GM19438 (cell line): Measurements from ENCODE around the gene C10orf95.
A peak's percentile ranks its signal among the peaks of the same experiment; 100 is the strongest.
"Not testable (repeated sequence)": the region's sequence is repeated elsewhere in the genome, so short reads cannot be mapped to it uniquely, and the experiment has no call there.

Experiments
- ATAC-seq: cut with Tn5 transposase; IDR thresholded peaks from one replicate; pipeline ENCODE4 v1.9.1; 2021; ENCODE audit warnings: low read depth; ENCODE audit not compliant: unreplicated experiment

The C10orf95 gene

DNA sequence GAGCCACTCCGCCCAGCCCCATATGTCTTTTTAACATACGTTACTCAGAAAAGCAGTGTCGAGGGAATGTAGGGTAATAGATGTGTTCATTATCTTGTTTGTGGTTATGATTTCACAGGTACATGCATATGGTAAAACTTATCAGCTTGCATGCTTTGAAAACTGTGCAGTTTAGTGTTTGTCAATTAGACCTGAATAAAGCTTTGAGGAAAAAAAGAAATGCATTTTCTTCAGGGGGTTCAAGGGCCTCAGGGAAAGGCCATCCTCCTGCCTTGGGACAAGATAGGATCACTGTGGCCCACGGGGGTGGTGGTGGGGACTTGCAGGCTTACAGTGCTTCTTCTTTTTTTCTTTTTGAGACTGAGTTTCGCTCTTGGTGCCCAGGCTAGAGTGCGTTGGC, 16.0 kb upstream of the C10orf95 start:
- no peak for ATAC-seq

GRCh38 chr10:102465466-102465865, 14.1 kb upstream of the C10orf95 start:
- ATAC-seq = no peak

- ATAC-seq = no peak
Measured at GRCh38 chr10:102463983-102464382, 12.6 kb upstream of the C10orf95 start.

DNA sequence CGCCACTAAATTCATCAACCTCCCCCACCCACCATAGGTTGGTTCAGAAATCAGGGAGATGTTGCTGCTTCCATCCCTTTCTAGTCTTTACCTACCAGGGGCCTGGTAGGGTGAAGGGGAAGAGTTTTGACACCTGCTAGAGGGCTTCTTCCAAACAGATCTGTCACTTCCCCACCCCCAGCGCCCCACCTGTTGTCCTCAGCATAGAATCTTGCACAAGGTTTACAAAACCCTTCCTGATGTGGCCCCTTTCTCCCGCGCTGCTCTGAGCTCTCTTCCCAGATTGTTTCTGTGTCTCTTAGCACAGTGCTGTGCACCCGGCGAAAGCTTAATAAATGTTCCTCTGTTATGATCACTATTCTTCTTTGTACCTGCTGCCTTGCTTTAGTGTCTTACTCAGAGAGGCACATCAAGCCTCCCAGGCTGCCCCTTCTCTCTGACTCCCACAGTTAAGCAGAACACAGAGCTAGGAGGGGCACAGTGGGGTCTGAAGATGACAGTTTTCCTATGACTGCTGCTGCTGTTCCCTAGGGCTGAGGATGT, 11.2 kb upstream of the C10orf95 start:
- no peak for ATAC-seq

DNA sequence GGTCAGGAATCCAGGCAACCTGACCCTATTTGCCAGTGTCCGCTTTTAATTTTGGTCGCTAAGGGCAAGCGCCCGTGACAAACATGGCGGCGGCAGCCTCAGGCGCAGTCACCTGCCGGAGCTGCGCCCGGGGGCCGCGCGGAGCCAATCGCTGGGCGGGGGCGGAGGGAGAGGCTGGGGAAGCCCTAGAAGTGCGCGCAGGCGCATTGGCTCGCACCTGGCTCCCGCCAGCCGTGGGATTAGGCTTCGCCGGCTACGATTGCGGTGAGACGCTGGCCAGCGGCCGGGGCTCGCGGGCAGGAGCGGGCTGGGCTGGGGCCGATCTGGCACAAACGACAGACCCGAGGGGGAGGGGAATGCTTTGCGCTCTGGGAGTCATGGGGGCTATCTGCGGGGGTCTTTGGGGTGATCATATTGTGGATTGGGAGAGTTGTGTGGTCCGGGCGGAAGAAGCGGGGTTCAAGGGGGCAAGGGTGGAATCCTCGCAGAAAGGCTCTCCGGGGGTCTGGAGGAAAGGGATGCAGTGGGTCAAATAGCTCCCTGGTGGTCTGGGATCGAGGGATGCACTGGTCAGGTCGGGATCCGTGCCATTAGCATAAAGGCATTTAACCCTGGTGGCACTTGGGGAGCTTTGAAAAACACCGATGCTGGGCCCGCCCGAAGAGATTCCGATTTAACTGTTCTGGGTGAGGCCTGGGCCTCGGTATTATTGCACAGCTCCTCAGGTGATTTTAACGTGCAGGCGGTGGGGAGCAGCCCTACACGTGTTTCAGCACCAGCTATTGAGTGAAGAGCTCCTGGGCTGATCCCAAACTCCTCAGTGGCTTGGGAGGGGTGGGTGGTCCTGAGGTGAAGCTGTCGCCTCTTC, 10.1 kb upstream of the C10orf95 start:
- peak; percentile 73 for ATAC-seq

DNA sequence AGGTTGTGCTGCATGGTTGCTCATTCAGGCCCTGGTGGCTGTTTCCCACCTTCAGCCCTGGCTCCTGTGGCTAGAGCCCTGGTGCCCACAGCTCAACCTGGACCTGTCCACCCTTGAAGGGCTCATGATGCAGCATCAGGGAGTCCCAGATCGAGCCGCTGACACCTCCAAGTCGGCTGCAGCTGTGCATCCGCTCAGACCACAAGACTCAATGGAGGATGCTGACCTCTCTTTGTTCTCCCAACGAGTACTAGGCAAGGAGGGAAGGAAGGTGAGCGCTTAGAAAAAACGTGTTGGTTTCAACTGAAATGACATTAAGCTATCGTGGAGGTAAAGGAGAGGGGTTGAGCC, 9.5 kb upstream of the C10orf95 start:
- ATAC-seq = peak; percentile 39

- no peak for ATAC-seq
Measured at GRCh38 chr10:102458656-102459055, 7.3 kb upstream of the C10orf95 start.

DNA sequence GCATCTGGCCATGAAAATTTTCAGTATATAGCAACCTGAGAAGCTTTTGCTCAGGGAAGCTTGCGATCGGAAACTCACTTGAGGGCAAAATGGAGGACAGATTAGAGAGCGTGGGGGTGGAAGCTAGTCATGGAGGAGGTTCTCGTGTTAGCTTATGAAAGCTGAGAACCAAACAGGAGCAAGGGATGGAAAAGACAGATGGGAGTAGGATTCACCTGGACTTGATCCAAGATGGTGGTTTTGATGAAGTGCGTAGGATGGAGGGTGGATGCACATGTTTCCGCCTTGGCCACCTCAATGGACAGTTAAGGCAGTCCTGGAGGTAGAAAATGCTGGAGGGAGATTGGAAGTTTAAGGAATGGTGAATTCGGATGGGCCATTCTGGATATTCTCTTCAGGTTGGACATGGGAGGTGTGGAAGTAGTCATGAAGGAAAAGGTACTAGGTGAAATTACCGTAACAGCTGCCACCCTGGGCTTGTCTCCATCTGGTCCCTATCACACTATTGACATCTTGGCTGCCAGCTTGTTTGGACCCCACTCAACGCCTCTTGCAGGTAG, 6.3 kb upstream of the C10orf95 start:
- ATAC-seq = no peak

GRCh38 chr10:102455893-102456471, 4.6 kb upstream of the C10orf95 start:
- ATAC-seq = no peak

DNA sequence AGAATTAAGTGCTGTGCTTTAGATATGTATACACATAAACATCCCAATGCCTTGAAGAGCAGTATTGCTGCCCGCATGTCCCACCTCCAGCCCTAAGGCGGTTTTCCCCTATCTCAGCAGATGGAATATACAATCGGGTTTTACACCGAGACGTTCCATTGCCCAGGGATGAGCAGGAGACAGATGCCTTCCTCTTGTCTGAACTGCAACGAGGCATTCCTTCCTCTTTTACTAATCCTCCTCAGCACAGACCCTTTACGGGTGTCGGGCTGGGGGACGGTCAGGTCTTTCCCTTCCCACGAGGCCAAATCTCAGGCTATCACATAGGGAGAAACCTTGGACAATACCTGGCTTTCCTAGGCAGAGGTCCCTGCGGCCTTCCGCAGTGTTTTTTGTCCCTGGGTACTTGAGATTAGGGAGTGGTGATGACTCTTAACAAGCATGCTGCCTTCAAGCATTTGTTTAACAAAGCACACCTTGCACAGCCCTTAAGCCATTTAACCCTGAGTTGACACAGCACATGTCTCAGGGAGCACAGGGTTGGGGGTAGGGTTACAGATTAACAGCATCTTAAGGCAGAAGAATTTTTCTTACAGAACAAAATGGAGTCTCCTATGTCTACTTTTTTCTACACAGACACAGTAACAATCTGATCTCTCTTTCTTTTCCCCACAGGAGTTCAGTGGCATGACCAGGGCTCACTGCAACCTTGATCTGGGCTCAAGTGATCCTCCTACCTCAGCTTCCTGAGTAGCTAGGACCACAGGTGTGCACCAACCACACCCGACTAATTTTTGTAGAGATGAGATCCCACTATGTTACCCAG, 3.5 kb upstream of the C10orf95 start:
- ATAC-seq = not testable (repeated sequence)

DNA sequence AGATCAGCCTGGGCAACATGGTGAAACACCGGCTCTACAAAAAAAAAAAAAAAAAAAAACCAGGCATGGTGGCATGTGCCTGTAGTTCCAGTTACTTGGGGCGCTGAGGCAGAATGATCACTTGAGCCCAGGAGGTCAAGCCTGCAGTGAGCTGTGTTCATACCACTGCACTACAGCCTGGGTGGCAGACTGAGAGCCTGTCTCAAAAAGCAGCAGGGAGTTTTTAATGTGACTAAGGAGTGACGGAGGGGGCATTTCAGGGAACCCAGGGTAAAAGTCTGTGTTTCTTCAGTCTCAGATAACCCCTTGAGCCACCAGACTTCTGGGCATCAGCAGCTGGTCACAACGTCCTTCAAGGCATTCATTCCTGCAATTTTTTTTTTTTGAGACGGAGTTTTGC, 2.2 kb upstream of the C10orf95 start:
- no peak for ATAC-seq

DNA sequence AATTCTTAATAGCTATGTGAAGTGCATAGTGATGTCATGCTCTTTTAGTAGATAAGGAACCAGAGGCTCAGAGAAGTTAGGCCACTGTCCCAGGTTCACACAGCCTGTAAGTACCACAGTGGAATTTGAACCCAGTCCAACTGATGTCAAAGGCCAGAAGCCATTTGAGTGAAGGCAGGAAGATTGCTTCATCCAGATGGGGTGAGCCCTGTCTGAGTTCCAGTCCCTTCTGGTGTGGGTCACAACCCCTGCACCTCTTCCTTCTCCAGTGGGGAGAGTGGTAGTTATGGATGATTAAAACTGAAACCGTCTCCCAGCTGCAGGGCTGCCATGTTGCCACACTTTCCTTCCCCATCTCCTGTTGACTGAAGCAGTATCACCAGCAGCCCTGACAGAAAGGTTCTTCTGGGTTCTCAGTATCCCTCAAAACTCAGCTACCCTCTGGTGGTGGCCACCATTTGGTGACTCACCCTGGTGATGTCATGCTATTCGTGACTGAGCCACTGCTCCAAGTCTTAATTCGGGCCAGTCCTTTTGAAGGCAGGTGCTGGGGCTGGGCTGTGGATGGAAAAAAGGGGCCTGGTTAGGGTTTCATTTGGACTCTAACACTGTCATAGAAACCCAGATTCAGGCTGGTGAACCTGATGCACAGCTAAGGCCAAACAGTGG, 1.5 kb upstream of the C10orf95 start:
- no peak for ATAC-seq

DNA sequence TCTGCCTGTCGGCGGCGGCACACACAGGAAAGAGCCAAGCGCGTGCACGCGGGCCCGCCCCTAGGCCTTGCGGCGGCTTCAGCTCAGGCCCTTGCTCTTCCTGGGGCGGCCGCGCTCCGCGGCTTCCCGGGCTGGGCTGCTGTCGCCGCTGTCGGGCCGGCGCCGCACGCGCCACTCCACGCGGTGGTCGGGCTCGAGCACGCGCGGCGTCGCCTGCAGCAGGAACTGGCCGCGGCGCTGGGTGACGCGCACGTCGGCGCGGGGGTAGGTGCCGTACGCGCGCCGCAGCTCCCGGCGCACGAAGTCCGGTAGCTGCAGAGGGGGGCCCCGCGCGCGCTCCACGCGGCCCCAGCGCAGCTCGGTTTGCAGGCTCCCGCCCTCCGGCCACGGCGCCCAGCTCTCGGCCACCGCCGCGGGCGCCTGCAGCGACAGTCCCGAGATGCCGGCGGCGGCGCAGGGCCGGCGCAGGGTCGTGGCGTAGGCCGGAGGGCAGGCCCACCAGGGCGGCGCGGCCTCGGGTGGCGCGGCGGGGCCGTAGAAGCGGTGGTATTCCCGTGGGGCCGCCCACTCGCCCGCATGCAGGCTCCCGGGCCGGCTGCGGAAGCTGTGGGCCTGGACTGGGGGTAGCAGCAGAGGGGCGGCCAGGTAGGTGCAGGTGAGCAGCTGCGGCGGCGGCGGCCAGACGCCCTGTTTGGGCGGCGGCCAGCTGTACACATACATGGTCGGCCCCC, 804 bp downstream of the C10orf95 start:
- ATAC-seq = peak; percentile 57

- peak; percentile 1 for ATAC-seq
Measured at GRCh38 chr10:102450124-102450373, 1.3 kb downstream of the C10orf95 start.

DNA sequence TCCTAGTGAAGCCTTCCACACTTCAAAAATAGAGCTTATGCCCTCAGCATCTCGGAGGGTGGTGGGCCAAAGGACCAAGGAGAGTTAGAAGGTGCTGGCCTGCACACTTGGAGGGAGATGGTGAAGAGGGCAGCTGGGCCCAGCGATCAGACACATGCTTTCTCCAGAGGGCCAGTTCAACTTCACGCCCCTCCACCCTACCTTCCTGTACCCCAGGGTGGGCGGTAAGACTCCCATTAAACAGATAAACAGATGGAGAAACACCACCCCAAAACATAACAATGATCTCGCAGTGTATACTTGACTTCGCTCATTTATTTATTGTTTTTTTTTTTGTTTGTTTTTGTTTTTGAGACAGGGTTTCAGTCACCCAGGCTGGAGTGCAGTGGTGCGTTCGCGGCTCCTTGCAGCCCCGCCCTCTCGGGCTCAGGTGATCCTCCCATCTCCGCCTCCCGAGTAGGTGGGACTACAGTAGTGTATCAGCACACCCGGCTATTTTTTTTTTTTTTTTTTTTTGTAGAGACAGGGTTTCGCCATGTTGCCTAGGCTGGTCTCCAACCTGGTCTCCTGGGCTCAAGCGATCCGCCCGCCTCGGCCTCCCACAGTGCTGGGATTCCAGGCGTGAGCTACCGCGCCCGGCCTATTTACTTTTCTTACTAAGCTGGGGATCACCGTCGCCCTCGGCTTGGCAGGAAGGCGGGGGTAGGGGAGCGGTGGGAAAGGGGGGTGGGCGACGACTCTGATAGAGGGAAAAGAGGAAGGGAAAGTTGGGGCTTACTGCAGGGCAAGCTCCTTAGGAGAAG, 1.8 kb downstream of the C10orf95 start:
- peak; percentile 48 for ATAC-seq

DNA sequence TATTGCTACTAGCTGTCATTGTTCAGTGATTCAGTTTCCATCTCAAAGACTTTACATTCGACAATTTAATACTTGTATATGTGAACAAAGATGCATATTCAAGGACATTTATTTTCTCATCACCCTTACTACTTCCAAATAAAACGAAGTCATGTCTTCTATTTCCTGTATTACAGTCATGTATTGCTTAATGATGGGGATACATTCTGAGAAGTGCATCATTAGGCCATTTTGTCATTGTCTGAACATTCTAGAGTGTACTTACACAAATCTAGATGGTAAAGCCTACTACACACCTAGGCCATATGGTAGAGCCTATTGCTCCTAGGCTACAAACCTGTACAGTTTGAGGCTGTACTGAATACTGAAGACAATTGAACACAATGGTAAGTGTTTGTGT, 6.5 kb downstream of the C10orf95 start:
- no peak for ATAC-seq

GRCh38 chr10:102438374-102438773, 13.0 kb downstream of the C10orf95 start:
- no peak for ATAC-seq

GRCh38 chr10:102437515-102437914, 13.8 kb downstream of the C10orf95 start:
- ATAC-seq = no peak

DNA sequence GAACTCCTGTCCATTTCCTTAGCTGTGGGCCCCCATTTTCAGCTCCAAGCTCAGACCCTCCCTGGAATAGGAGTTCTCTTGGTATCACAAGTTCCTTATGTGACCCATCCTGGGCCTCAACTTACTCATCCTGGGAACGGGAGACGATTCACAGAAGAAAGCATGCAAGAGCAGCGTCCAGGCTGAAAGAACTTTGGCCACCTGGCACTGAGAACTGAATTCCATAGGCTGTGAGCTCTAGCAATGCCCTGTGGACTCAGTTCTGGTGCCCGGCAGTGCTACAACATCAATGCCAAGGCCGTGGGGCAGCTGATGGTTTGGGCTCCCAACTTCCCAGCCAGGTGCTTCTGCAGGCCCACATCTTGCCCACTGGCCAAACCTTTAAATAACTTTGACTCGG, 15.0 kb downstream of the C10orf95 start:
- no peak for ATAC-seq
